Gastrocnemius medialis (tissue), 4 donors: ENCODE data around the gene CLSTN2. TPM values are rescaled to one million over a fixed set of nuclear protein-coding genes. Genes with fewer than 3 reads are reported as not detected.

Source experiments
- ATAC-seq, 2 donors: fragments of 150-250 bp; one replicate each; pipeline ENCODE4 v1.9.1; 2016
- DNase-seq, 2 donors: peaks; one replicate each; pipeline ENCODE4 v3.0.0-alpha.2; 2019
- H3K27ac ChIP-seq, 4 donors: fragments of 200-600 bp; sonication (generic); 1 replicate in 1 of 4; 2 replicates in 3 of 4; pipeline ENCODE4 v1.5.1; 2016 to 2018; ENCODE audit warnings: mild to moderate bottlenecking in 2 of 4, moderate library complexity in 1 of 4
- H3K27me3 ChIP-seq, 3 donors: fragments of 200-600 bp; sonication (generic) in 2 of 3; 1 replicate in 1 of 3; 2 replicates in 2 of 3; pipeline versions ENCODE4 v1.5.1 to v1.6.0; 2016 to 2019; ENCODE audit warnings: mild to moderate bottlenecking in 1 of 3, moderate library complexity in 1 of 3
- H3K36me3 ChIP-seq, 2 donors: fragments of 200-600 bp; sonication (generic) in 1 of 2; one replicate each; pipeline ENCODE4 v1.5.1; 2017 to 2018
- H3K4me1 ChIP-seq, 2 donors: fragments of 200-600 bp; sonication (generic) in 1 of 2; one replicate each; pipeline ENCODE4 v1.5.1; 2016 to 2017; ENCODE audit warnings: mild to moderate bottlenecking in 2 of 2
- H3K4me3 ChIP-seq, 4 donors: fragments of 200-600 bp; sonication (generic) in 3 of 4; 1 replicate in 1 of 4; 2 replicates in 3 of 4; pipeline ENCODE4 v1.5.1; 2016 to 2019; ENCODE audit warnings: mild to moderate bottlenecking in 2 of 4
- H3K9me3 ChIP-seq, 3 donors: fragments of 200-600 bp; sonication (generic) in 2 of 3; 1 replicate in 1 of 3; 2 replicates in 2 of 3; pipeline ENCODE4 v1.5.1; 2016 to 2019
- CTCF ChIP-seq, 5 experiments: fragments of 450-650 bp in 3 of 5; fragments of 200-600 bp in 2 of 5; sonication (generic) in 2 of 5; IDR thresholded peaks in 4 of 5; conservative IDR thresholded peaks in 1 of 5; 1 replicate in 4 of 5; 2 replicates in 1 of 5; pipeline ENCODE4 v1.5.1; 2016 to 2019; ENCODE audit warnings: antibody characterized with exemption in 5 of 5, mild to moderate bottlenecking in 3 of 5, moderate library complexity in 3 of 5
- POLR2A ChIP-seq, 2 donors: fragments of 450-650 bp; IDR thresholded peaks; one replicate each; pipeline ENCODE4 v1.6.1; 2017; ENCODE audit warnings: antibody characterized with exemption in 2 of 2, mild to moderate bottlenecking in 2 of 2, moderate library complexity in 2 of 2
- in situ Hi-C, 4 donors: fragments of 200-750 bp; cut with MboI; loops; one replicate each; pipeline versions ENCODE4 v1.15.0 to v1.8.0; 2017; ENCODE audit warnings: low sequenced_read_pairs in 4 of 4
- intact Hi-C: fragments of 100-400 bp; cut with DNase I; formaldehyde crosslinking; loops from one replicate; pipeline ENCODE4 v1.15.1; 2023; ENCODE audit warnings: low total_unique reads
- total RNA-seq, 4 donors: library from RNA; depleted of rRNA; stranded (reverse); fragments of >200 nt; gene quantifications; one replicate each; pipeline versions ENCODE4 v1.1.0 to v1.2.3, GENCODE V29; 2016

CLSTN2 gene
- total RNA-seq, 4 donors from 2014 or later: 1.1 to 4.9 (median 4.0) TPM

- Histone ChIP-seq H3K27ac (peak overlapping the region in 1 of 4 donors; percentile 46), H3K4me1 (peaks cover 31 to 38% of the 10 kb centered on the region in 2 donors), H3K36me3 (no peaks in the 10 kb centered on the region), H3K4me3 (no peak overlapping the region), H3K27me3 (no peaks in the 10 kb centered on the region), H3K9me3 (no peaks in the 10 kb centered on the region)
- TF ChIP-seq POLR2A (IDR thresholded peaks at IDR 0.05): no peak
- TF ChIP-seq CTCF (IDR thresholded peaks at IDR 0.05 in 4 of 5, conservative IDR thresholded peaks at IDR 0.05 in 1 of 5): no peak
- in situ Hi-C loops (no loop called here), intact Hi-C loops (loop anchor here (10.0 kb wide), 1 partner anchor 91 kb away; no protein-coding TSS in a partner anchor)
- DNase-seq: no peak
- no peak for ATAC-seq
Measured at GRCh38 chr3:140185375-140185774, 250.4 kb downstream of the CLSTN2 start.

DNA sequence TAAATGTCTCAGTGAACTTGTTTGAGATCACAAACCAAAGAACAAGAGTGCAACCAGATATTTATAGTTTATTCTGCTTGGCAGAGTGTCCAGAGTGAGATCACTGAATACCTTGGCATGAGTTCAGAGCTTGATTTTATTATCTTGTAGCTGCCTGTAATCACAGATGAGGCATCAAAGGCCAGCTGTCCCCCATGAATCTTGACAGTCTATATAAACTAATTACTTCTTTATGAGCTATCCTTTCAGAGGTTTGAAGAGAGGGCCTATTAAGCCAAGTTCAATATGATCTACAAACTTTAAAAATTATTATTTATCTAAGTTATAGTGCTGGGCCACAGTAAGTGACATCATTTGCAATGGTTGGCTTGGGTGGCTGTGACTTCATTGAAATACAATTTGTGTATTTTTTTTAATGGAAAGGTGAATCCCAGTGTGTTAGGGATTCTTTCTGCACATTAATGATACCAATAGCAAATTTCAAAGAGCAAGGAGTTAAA is 251.5 kb downstream of the CLSTN2 start:
- in situ Hi-C loops (no loop called here), intact Hi-C loops (loop anchor here (10.0 kb wide), 1 partner anchor 92 kb away; no protein-coding TSS in a partner anchor)
- no peak overlapping the region for H3K4me3 ChIP-seq
- ATAC-seq (peak; percentile 95 to 97), DNase-seq (peak in 1 of 2 donors; percentile 9)
- H3K9me3 ChIP-seq: no peaks in the 10 kb centered on the region
- H3K27me3 ChIP-seq: no peaks in the 10 kb centered on the region
- peaks cover 31 to 44% of the 10 kb centered on the region in 2 donors for H3K4me1 ChIP-seq
- H3K27ac ChIP-seq: peak overlapping the region; percentile 46 to 75 (median 60)
- TF ChIP-seq CTCF (IDR thresholded peaks at IDR 0.05 in 4 of 5, conservative IDR thresholded peaks at IDR 0.05 in 1 of 5): no peak
- TF ChIP-seq POLR2A (IDR thresholded peaks at IDR 0.05): no peak
- H3K36me3 ChIP-seq: no peaks in the 10 kb centered on the region

DNA sequence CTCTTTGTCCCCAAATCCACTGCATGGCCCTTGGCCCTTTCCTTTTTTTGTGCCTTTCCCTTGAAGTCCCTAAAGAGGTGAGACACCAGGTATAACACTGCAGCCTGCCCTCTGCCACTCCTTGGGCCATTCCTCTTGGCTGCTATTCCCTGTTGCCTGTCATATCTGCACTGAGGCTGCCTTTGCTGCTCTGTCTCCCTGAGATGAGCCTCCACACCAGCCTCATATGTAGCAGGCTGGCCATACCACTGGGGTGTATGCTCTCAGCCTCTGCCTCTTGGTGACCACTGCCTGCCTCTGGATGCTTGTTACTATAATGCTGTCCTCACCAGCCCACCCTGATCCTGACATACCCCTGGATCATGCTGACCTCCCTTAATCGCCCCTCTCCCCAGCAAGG is 252.0 kb downstream of the CLSTN2 start:
- Histone ChIP-seq H3K4me3 (no peak overlapping the region), H3K27me3 (no peaks in the 10 kb centered on the region), H3K36me3 (no peaks in the 10 kb centered on the region), H3K27ac (peak overlapping the region; percentile 46 to 75 (median 60)), H3K9me3 (no peaks in the 10 kb centered on the region), H3K4me1 (peaks cover 31 to 44% of the 10 kb centered on the region in 2 donors)
- peak in 1 of 2 donors; percentile 21 for ATAC-seq
- no peak for TF ChIP-seq POLR2A (IDR thresholded peaks at IDR 0.05)
- TF ChIP-seq CTCF (IDR thresholded peaks at IDR 0.05 in 4 of 5, conservative IDR thresholded peaks at IDR 0.05 in 1 of 5): no peak
- in situ Hi-C loops (no loop called here), intact Hi-C loops (loop anchor here (10.0 kb wide), 1 partner anchor 92 kb away; no protein-coding TSS in a partner anchor)
- no peak for DNase-seq

GRCh38 chr3:140187656-140188221 is 252.8 kb downstream of the CLSTN2 start:
- H3K36me3 ChIP-seq: no peaks in the 10 kb centered on the region
- TF ChIP-seq POLR2A (IDR thresholded peaks at IDR 0.05) (no peak), CTCF (IDR thresholded peaks at IDR 0.05 in 4 of 5, conservative IDR thresholded peaks at IDR 0.05 in 1 of 5) (no peak)
- no peak overlapping the region for H3K4me3 ChIP-seq
- intact Hi-C loops: loop anchor here (10.0 kb wide), 1 partner anchor 93 kb away; no protein-coding TSS in a partner anchor
- ATAC-seq (no peak), DNase-seq (no peak)
- peaks cover 31 to 44% of the 10 kb centered on the region in 2 donors for H3K4me1 ChIP-seq
- peak overlapping the region in 1 of 4 donors; percentile 57 for H3K27ac ChIP-seq
- H3K27me3 ChIP-seq: no peaks in the 10 kb centered on the region
- H3K9me3 ChIP-seq: no peaks in the 10 kb centered on the region
- in situ Hi-C loops: no loop called here
